CD14-positive monocyte (primary cell): ENCODE measurements around the gene SULT1C3. TPM values are rescaled to one million over a fixed set of nuclear protein-coding genes. Genes with fewer than 3 reads are reported as not detected.

Source experiments
- DNase-seq, 3 donors: peaks; one replicate each; pipeline ENCODE4 v3.0.0-alpha.2; 2011 to 2022
- H2AFZ ChIP-seq: 2 replicates; pipeline ENCODE4 v1.6.0; 2012; ENCODE audit warnings: mild to moderate bottlenecking, low read depth, low read length, inconsistent platforms; ENCODE audit not compliant: insufficient read depth, poor library complexity, severe bottlenecking
- H3K27ac ChIP-seq, 2 donors: 1 replicate in 1 of 2; 2 replicates in 1 of 2; pipeline ENCODE4 v1.5.1; 2012 to 2013; ENCODE audit warnings: low read length in 2 of 2, control low read depth in 1 of 2, inconsistent platforms in 1 of 2, low read depth in 1 of 2, mild to moderate bottlenecking in 1 of 2
- H3K27me3 ChIP-seq, 2 donors: one replicate each; pipeline versions ENCODE4 v1.6.0 to v1.6.1; 2011 to 2013; ENCODE audit warnings: low read length in 2 of 2; ENCODE audit not compliant: control insufficient read depth in 2 of 2, insufficient read depth in 2 of 2
- H3K36me3 ChIP-seq, 2 donors: replicated peaks in 1 of 2; 1 replicate in 1 of 2; 2 replicates in 1 of 2; pipeline versions ENCODE4 v1.5.1 to v1.6.1; 2012 to 2013; ENCODE audit warnings: low read length in 2 of 2, control low read depth in 1 of 2, inconsistent platforms in 1 of 2, mild to moderate bottlenecking in 1 of 2; ENCODE audit not compliant: insufficient read depth in 2 of 2, control insufficient read depth in 1 of 2
- H3K4me1 ChIP-seq, 2 donors: 1 replicate in 1 of 2; 2 replicates in 1 of 2; pipeline versions ENCODE4 v1.5.1 to v1.6.1; 2012 to 2013; ENCODE audit warnings: low read length in 2 of 2, control low read depth in 1 of 2, inconsistent platforms in 1 of 2, mild to moderate bottlenecking in 1 of 2, moderate library complexity in 1 of 2; ENCODE audit not compliant: insufficient read depth in 2 of 2, control insufficient read depth in 1 of 2
- H3K4me2 ChIP-seq: replicated peaks from 2 replicates; pipeline ENCODE3; 2012; ENCODE audit warnings: low read length, moderate library complexity, mild to moderate bottlenecking; ENCODE audit not compliant: poor library complexity, severe bottlenecking; ENCODE audit errors: extremely low read depth
- H3K4me3 ChIP-seq, 3 experiments: fragments of 200-600 bp in 1 of 3; sonication (generic) in 1 of 3; replicated peaks in 1 of 3; 1 replicate in 2 of 3; 2 replicates in 1 of 3; pipeline ENCODE4 v1.5.1; 2011 to 2013; ENCODE audit warnings: low read length in 3 of 3, mild to moderate bottlenecking in 3 of 3, control low read depth in 2 of 3, low read depth in 2 of 3, inconsistent platforms in 1 of 3, moderate library complexity in 1 of 3
- H3K79me2 ChIP-seq: 2 replicates; pipeline ENCODE4 v1.6.0; 2012; ENCODE audit warnings: mild to moderate bottlenecking, control low read depth, inconsistent platforms, low read length, moderate library complexity; ENCODE audit not compliant: insufficient read depth
- H3K9ac ChIP-seq: 2 replicates; pipeline ENCODE4 v1.6.0; 2017; ENCODE audit warnings: low read length, mild to moderate bottlenecking; ENCODE audit not compliant: insufficient read depth, poor library complexity, severe bottlenecking
- H3K9me3 ChIP-seq, 2 donors: replicated peaks in 1 of 2; 1 replicate in 1 of 2; 2 replicates in 1 of 2; pipeline versions ENCODE4 v1.5.1 to v1.6.1; 2012 to 2013; ENCODE audit warnings: low read length in 2 of 2, control low read depth in 1 of 2; ENCODE audit not compliant: control insufficient read depth in 1 of 2, insufficient read depth in 1 of 2
- H4K20me1 ChIP-seq: 2 replicates; pipeline ENCODE4 v1.6.0; 2012; ENCODE audit warnings: mild to moderate bottlenecking, low read length, control low read depth, moderate library complexity; ENCODE audit not compliant: insufficient read depth
- H3K27ac Mint-ChIP-seq, 7 donors: one replicate each; pipeline ENCODE4 v1.8.0; 2020; ENCODE audit warnings: mild to moderate bottlenecking in 7 of 7, mixed read lengths in 7 of 7, moderate library complexity in 6 of 7, inconsistent platforms in 2 of 7
- H3K27me3 Mint-ChIP-seq, 3 donors: one replicate each; pipeline ENCODE4 v1.8.0; 2021 to 2022; ENCODE audit warnings: low read depth in 3 of 3, mild to moderate bottlenecking in 3 of 3, mixed read lengths in 3 of 3, moderate library complexity in 3 of 3, inconsistent platforms in 1 of 3
- H3K36me3 Mint-ChIP-seq, 2 donors: one replicate each; pipeline ENCODE4 v1.8.0; 2020; ENCODE audit warnings: mixed read lengths in 2 of 2, inconsistent platforms in 1 of 2, mild to moderate bottlenecking in 1 of 2
- H3K4me1 Mint-ChIP-seq: one replicate; pipeline ENCODE4 v1.8.0; 2020; ENCODE audit warnings: mild to moderate bottlenecking, mixed read lengths
- H3K4me3 Mint-ChIP-seq, 2 donors: one replicate each; pipeline ENCODE4 v1.8.0; 2020; ENCODE audit warnings: mild to moderate bottlenecking in 2 of 2, mixed read lengths in 2 of 2, moderate library complexity in 1 of 2
- H3K9me3 Mint-ChIP-seq, 7 donors: one replicate each; pipeline ENCODE4 v1.8.0; 2020 to 2022; ENCODE audit warnings: mixed read lengths in 7 of 7, mild to moderate bottlenecking in 6 of 7, moderate library complexity in 6 of 7, inconsistent platforms in 2 of 7
- CTCF ChIP-seq: fragments of 200-600 bp; IDR thresholded peaks from one replicate; pipeline ENCODE4 v1.8.0; 2022; ENCODE audit warnings: antibody characterized with exemption, mild to moderate bottlenecking
- WGBS: methylation state at CpG from one replicate; pipeline ENCODE4 v1.1.5; 2013; ENCODE audit warnings: missing lambda C conversion rate; ENCODE audit not compliant: insufficient coverage; 5-methylcytosine and 5-hydroxymethylcytosine counted together
- intact Hi-C, 2 donors: fragments of 100-400 bp; cut with micrococcal nuclease; formaldehyde crosslinking; loops; one replicate each; pipeline versions ENCODE4 v1.15.0 to v1.15.1; 2023
- polyA plus RNA-seq, 3 donors: library from polyadenylated mRNA; depleted of rRNA in 1 of 3; unstranded in 2 of 3; stranded (reverse) in 1 of 3; fragments of 300-500 nt in 2 of 3; fragments of >200 nt in 1 of 3; fragmentation: Illumina TruSeq in 2 of 3; gene quantifications; 1 replicate in 2 of 3; 2 replicates in 1 of 3; pipeline ENCODE4 v1.2.3, GENCODE V29; 2012 to 2021

SULT1C3 gene
- polyA plus RNA-seq, 3 donors = not detected

- Histone ChIP-seq H3K27me3 (no peaks in the 10 kb centered on the region), H3K27ac (no peak overlapping the region), H4K20me1 (no peaks in the 10 kb centered on the region), H3K9me3 (no peaks in the 10 kb centered on the region), H3K4me3 (no peak overlapping the region), H3K79me2 (no peaks in the 10 kb centered on the region), H3K36me3 (no peaks in the 10 kb centered on the region), H2AFZ (no peak overlapping the region), H3K4me1 (no peaks in the 10 kb centered on the region), H3K4me2 (no peak overlapping the region), H3K9ac (no peak overlapping the region)
- Mint-ChIP-seq H3K27me3 (peaks cover 0 to 2% (median 0%) of the 10 kb centered on the region in 3 donors), H3K4me1 (peaks cover 13% of the 10 kb centered on the region), H3K9me3 (no peaks in the 10 kb centered on the region), H3K4me3 (no peak overlapping the region), H3K27ac (no peak overlapping the region), H3K36me3 (no peaks in the 10 kb centered on the region)
- intact Hi-C loops = no loop called here
- no peak for TF ChIP-seq CTCF
- no peak for DNase-seq
- WGBS = 87% methylated on average over 6 of the region's 7 CpGs
Measured at GRCh38 chr2:108271691-108272253, 32.0 kb downstream of the SULT1C3 start.

GRCh38 chr2:108278631-108279030 is 38.9 kb downstream of the SULT1C3 start:
- Histone ChIP-seq H3K27me3 (no peaks in the 10 kb centered on the region), H3K4me2 (no peak overlapping the region), H4K20me1 (no peaks in the 10 kb centered on the region), H3K27ac (no peak overlapping the region), H2AFZ (no peak overlapping the region), H3K4me3 (no peak overlapping the region), H3K79me2 (no peaks in the 10 kb centered on the region), H3K9ac (no peak overlapping the region), H3K36me3 (no peaks in the 10 kb centered on the region), H3K9me3 (no peaks in the 10 kb centered on the region), H3K4me1 (no peaks in the 10 kb centered on the region)
- WGBS = no CpG with 5 or more reads among the region's 2 CpGs
- Mint-ChIP-seq H3K4me3 (no peak overlapping the region), H3K27me3 (peaks cover 0 to 2% (median 1%) of the 10 kb centered on the region in 3 donors), H3K4me1 (peaks cover 3% of the 10 kb centered on the region), H3K27ac (no peak overlapping the region), H3K36me3 (no peaks in the 10 kb centered on the region), H3K9me3 (peaks cover 0 to 4% (median 1%) of the 10 kb centered on the region in 7 donors)
- TF ChIP-seq CTCF = no peak
- intact Hi-C loops = no loop called here
- DNase-seq = no peak
